Measurements from ENCODE around the gene NRF1. TPM values are rescaled to one million over a fixed set of nuclear protein-coding genes. Genes with fewer than 3 reads are reported as not detected.
"Not testable (repeated sequence)": the region's sequence is repeated elsewhere in the genome, so short reads cannot be mapped to it uniquely, and the experiment has no call there.

The NRF1 gene
- total and polyA plus RNA-seq, 4 donors: 6.9 to 33.3 (median 14.8) TPM

- peaks cover 5 to 25% (median 13%) of the 10 kb centered on the region in 4 donors for H3K36me3 ChIP-seq (ENCODE audit: control insufficient read depth in 4 of 4, insufficient read depth in 4 of 4, low read length in 4 of 4)
- no peak overlapping the region for H3K27ac ChIP-seq (ENCODE audit: low read depth in 1 of 2, low read length in 1 of 2)
- no peak for TF ChIP-seq CTCF (IDR thresholded peaks at IDR 0.05; ENCODE audit: control extremely low read depth, extremely low read depth)
- H3K9me3 ChIP-seq (ENCODE audit: control insufficient read depth in 4 of 4, insufficient read depth in 3 of 4, low read length in 3 of 4): peaks cover 0 to 8% (median 0%) of the 10 kb centered on the region in 4 donors
- H3K4me1 ChIP-seq (ENCODE audit: control insufficient read depth in 5 of 5, insufficient read depth in 5 of 5, low read length in 5 of 5): no peaks in the 10 kb centered on the region
- 88 to 90% methylated on average over 8 of the region's 8 CpGs for WGBS, 2 donors
- no peak overlapping the region for H3K9ac ChIP-seq (ENCODE audit: insufficient read depth in 1 of 2, low read length in 2 of 2)
- ATAC-seq (ENCODE audit: insufficient read depth, low FRiP score): no peak
- no peaks in the 10 kb centered on the region for H3K27me3 ChIP-seq (ENCODE audit: control insufficient read depth in 3 of 3, insufficient read depth in 3 of 3, low read length in 2 of 3)
- H3K4me3 ChIP-seq: no peak overlapping the region
- no peak for DNase-seq
These were observed 45.8 kb downstream of the NRF1 start for GRCh38 chr7:129657363-129657762.

- 76 to 83% methylated on average over 2 of the region's 2 CpGs for WGBS, 2 donors
- H3K27me3 ChIP-seq (ENCODE audit: control insufficient read depth in 3 of 3, insufficient read depth in 3 of 3, low read length in 2 of 3); H3K4me3 ChIP-seq; ATAC-seq (ENCODE audit: insufficient read depth, low FRiP score); H3K4me1 ChIP-seq (ENCODE audit: control insufficient read depth in 5 of 5, insufficient read depth in 5 of 5, low read length in 5 of 5); H3K9me3 ChIP-seq (ENCODE audit: control insufficient read depth in 4 of 4, insufficient read depth in 3 of 4, low read length in 3 of 4); H3K27ac ChIP-seq (ENCODE audit: low read depth in 1 of 2, low read length in 1 of 2); DNase-seq; H3K9ac ChIP-seq (ENCODE audit: insufficient read depth in 1 of 2, low read length in 2 of 2): not testable (repeated sequence)
- peaks cover 5 to 26% (median 14%) of the 10 kb centered on the region in 4 donors for H3K36me3 ChIP-seq (ENCODE audit: control insufficient read depth in 4 of 4, insufficient read depth in 4 of 4, low read length in 4 of 4)
These were observed 48.4 kb downstream of the NRF1 start for GRCh38 chr7:129659907-129660306.

GRCh38 chr7:129661645-129662182 lies 50.2 kb downstream of the NRF1 start:
- no peak overlapping the region for H3K27ac ChIP-seq (ENCODE audit: low read depth in 1 of 2, low read length in 1 of 2)
- peaks cover 0 to 8% (median 0%) of the 10 kb centered on the region in 4 donors for H3K9me3 ChIP-seq (ENCODE audit: control insufficient read depth in 4 of 4, insufficient read depth in 3 of 4, low read length in 3 of 4)
- H3K27me3 ChIP-seq (ENCODE audit: control insufficient read depth in 3 of 3, insufficient read depth in 3 of 3, low read length in 2 of 3): no peaks in the 10 kb centered on the region
- DNase-seq (no peak), ATAC-seq (ENCODE audit: insufficient read depth, low FRiP score) (no peak)
- H3K4me3 ChIP-seq: no peak overlapping the region
- H3K4me1 ChIP-seq (ENCODE audit: control insufficient read depth in 5 of 5, insufficient read depth in 5 of 5, low read length in 5 of 5): peaks cover 0 to 6% (median 4%) of the 10 kb centered on the region in 5 donors
- WGBS, 2 donors: 97 to 100% methylated on average over 4 of the region's 4 CpGs
- TF ChIP-seq CTCF (IDR thresholded peaks at IDR 0.05; ENCODE audit: control extremely low read depth, extremely low read depth): no peak
- no peak overlapping the region for H3K9ac ChIP-seq (ENCODE audit: insufficient read depth in 1 of 2, low read length in 2 of 2)
- H3K36me3 ChIP-seq (ENCODE audit: control insufficient read depth in 4 of 4, insufficient read depth in 4 of 4, low read length in 4 of 4): peaks cover 7 to 26% (median 14%) of the 10 kb centered on the region in 4 donors

GRCh38 chr7:129663240-129663639 lies 51.7 kb downstream of the NRF1 start:
- H3K9me3 ChIP-seq (ENCODE audit: control insufficient read depth in 4 of 4, insufficient read depth in 3 of 4, low read length in 3 of 4); H3K4me3 ChIP-seq; H3K9ac ChIP-seq (ENCODE audit: insufficient read depth in 1 of 2, low read length in 2 of 2); H3K27ac ChIP-seq (ENCODE audit: low read depth in 1 of 2, low read length in 1 of 2); DNase-seq; ATAC-seq (ENCODE audit: insufficient read depth, low FRiP score); H3K27me3 ChIP-seq (ENCODE audit: control insufficient read depth in 3 of 3, insufficient read depth in 3 of 3, low read length in 2 of 3); H3K4me1 ChIP-seq (ENCODE audit: control insufficient read depth in 5 of 5, insufficient read depth in 5 of 5, low read length in 5 of 5): not testable (repeated sequence)
- 97 to 98% methylated on average over 30 to 32 of the region's 32 CpGs for WGBS, 2 donors
- peaks cover 4 to 22% (median 9%) of the 10 kb centered on the region in 4 donors for H3K36me3 ChIP-seq (ENCODE audit: control insufficient read depth in 4 of 4, insufficient read depth in 4 of 4, low read length in 4 of 4)

Measured in lung (tissue), 12 donors.